Stimulated activated CD4-positive, alpha-beta T cell treated with anti-CD3 and anti-CD28 coated beads, Interleukin-2, amount 100 ng/mL, for 48 hours (primary cell): Measurements from ENCODE around the gene S100A8.
"Not testable (repeated sequence)": the region's sequence is repeated elsewhere in the genome, so short reads cannot be mapped to it uniquely, and the experiment has no call there.

Experiments
- DNase-seq, 2 donors: peaks; one replicate each; pipeline ENCODE4 v3.0.0-alpha.2; 2020

Gene S100A8

GRCh38 chr1:153415850-153416570 lies 25.1 kb upstream of the S100A8 start, which contains the start of gene S100A7A:
S100A7A (plus strand) TSS chr1:153416520; CDS start chr1:153418083, 1,563 bp downstream.
- DNase-seq = no peak

- not testable (repeated sequence) for DNase-seq
Measured at GRCh38 chr1:153413961-153414360, 23.1 kb upstream of the S100A8 start.

- not testable (repeated sequence) for DNase-seq
Measured at GRCh38 chr1:153407274-153407673, 16.4 kb upstream of the S100A8 start.

GRCh38 chr1:153405825-153406599 lies 15.1 kb upstream of the S100A8 start:
- DNase-seq = not testable (repeated sequence)

- DNase-seq = peak; percentile 53 to 68
Measured at GRCh38 chr1:153404768-153405167, 13.9 kb upstream of the S100A8 start.

GRCh38 chr1:153404086-153404635 lies 13.3 kb upstream of the S100A8 start:
- DNase-seq = no peak

GRCh38 chr1:153403421-153404085 lies 12.7 kb upstream of the S100A8 start:
- no peak for DNase-seq

- DNase-seq = no peak
Measured at GRCh38 chr1:153402226-153402625, 11.4 kb upstream of the S100A8 start.

GRCh38 chr1:153401461-153401860 lies 10.6 kb upstream of the S100A8 start:
- DNase-seq = no peak

- DNase-seq = no peak
Measured at GRCh38 chr1:153400244-153400643, 9.4 kb upstream of the S100A8 start.

- DNase-seq = no peak
Measured at GRCh38 chr1:153399401-153400055, 8.7 kb upstream of the S100A8 start.

GRCh38 chr1:153397924-153398651 lies 7.2 kb upstream of the S100A8 start:
- no peak for DNase-seq

- DNase-seq = no peak
Measured at GRCh38 chr1:153397051-153397923, 6.4 kb upstream of the S100A8 start.

GRCh38 chr1:153396461-153396860 lies 5.6 kb upstream of the S100A8 start:
- DNase-seq = no peak

GRCh38 chr1:153395776-153396175 lies 4.9 kb upstream of the S100A8 start:
- no peak for DNase-seq

GRCh38 chr1:153395136-153395685 lies 4.3 kb upstream of the S100A8 start:
- no peak for DNase-seq

GRCh38 chr1:153394391-153394790 lies 3.5 kb upstream of the S100A8 start:
- DNase-seq = no peak

- DNase-seq = no peak
Measured at GRCh38 chr1:153393926-153394325, 3.1 kb upstream of the S100A8 start.

GRCh38 chr1:153392822-153393221 lies 1.9 kb upstream of the S100A8 start:
- no peak for DNase-seq

- no peak for DNase-seq
Measured at GRCh38 chr1:153392258-153392657, 1.4 kb upstream of the S100A8 start.
